Epithelial cell of esophagus (primary cell): ENCODE results near the gene LIPC.

ENCODE experiments used
- DNase-seq: peaks from one replicate; pipeline ENCODE4 v3.0.0; 2010; ENCODE audit warnings: low read depth
- H3K4me3 ChIP-seq: 2 replicates; pipeline ENCODE4 v1.5.1; 2011; ENCODE audit warnings: mild to moderate bottlenecking, low read length, control low read depth
- CTCF ChIP-seq: IDR thresholded peaks from 2 replicates; pipeline ENCODE4 v1.5.1; 2011; ENCODE audit warnings: low read depth, mild to moderate bottlenecking, low read length, control low read depth, inconsistent platforms; ENCODE audit not compliant: insufficient read depth; ENCODE audit errors: missing control alignments

The LIPC gene

GRCh38 chr15:58423205-58423604 lies 8.6 kb upstream of the LIPC start:
- H3K4me3 ChIP-seq = no peak overlapping the region
- no peak for TF ChIP-seq CTCF
- no peak for DNase-seq

DNA sequence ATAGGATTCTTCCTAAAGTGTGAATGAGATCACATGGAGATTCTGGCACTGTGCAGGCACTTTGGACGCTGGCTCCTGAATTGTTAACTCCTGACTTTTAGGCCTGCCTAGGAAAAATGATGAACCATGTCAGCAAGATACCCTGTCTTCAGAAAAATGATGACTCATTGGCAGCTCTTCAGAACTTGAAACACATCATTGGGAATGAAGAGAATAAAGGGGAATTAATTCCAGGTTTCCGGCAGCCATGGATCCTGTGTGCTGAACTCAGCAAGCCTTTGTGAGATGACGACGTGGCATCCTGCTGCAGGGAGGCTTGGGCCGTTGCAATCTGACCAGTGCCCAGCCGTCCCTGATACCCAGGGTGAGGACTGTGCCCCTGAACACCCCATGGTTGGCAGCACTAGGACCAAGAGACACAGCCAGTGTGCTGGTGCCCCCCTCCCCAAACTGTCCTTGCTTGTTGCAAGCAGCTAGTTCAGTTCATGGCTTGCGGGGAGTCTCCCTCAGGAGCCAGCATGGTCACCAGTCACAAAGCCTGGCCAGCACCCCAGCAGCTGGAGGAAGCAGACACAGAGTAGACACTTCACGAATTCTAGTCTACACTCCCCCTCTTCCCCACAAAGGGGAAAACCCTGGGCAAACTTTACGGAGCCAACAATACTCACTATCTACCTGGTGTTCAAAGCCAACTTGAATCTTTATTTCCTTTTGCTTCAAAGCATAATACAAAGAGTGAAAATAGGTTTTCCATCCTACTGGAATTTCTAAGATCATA lies 7.8 kb upstream of the LIPC start:
- H3K4me3 ChIP-seq = no peak overlapping the region
- no peak for DNase-seq
- TF ChIP-seq CTCF = no peak

DNA sequence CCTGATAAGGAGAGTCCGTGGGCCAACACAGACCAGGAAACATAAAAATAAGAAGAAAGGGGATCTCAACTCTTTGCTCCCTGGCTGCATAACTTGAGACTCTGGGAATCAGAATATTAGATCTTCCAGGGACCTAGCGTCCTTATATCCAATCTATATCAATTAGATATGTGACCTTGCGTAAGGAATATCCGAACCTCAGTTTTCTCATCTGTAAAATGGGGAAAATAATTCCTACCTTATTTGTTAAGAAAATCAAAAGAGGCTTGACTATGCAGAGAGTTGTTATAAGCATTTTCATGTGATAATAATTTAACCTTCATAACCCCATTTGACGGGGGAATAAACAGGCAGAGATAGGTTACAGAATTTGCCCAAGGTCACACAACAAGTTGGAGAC lies 7.1 kb upstream of the LIPC start:
- no peak overlapping the region for H3K4me3 ChIP-seq
- TF ChIP-seq CTCF = no peak
- DNase-seq = no peak

DNA sequence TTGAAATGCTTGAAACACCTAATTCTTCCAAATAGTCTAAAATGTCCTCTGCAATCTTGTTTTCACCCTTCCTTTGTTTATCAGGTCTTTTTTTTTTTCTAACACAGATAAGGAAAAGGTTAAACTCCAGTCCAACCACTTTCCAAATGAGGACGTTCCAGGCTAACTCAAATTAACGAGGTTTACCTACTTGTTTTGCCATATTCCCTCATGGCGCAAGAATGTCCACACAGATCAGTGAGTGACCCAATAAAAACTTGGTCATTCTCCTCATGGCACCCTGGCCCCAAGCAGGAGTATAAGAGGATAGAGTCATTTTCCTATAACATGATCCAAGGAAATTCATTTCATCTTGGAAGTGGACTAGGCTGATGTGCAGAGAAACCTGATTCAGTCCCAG lies 6.6 kb upstream of the LIPC start:
- TF ChIP-seq CTCF = no peak
- H3K4me3 ChIP-seq = no peak overlapping the region
- no peak for DNase-seq

DNA sequence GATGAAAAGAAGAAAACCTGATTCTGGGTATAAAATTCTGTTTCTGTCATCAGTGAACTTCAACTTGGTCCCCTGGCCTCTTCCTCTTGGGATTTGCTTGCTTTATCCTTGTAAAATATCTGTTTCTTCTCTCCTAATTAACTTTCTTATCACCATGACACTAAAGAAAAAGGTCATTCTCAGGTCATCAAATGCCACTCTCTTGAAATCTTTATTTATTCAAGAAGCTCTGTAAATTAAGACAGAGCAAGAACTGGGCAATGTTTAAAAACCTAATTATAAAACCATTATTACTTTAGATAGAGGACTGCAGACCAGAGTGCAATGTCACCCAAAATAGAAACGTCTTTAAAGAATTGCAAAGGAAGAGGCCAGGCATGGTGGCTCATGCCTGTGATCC lies 6.0 kb upstream of the LIPC start:
- no peak for DNase-seq
- no peak overlapping the region for H3K4me3 ChIP-seq
- no peak for TF ChIP-seq CTCF

DNA sequence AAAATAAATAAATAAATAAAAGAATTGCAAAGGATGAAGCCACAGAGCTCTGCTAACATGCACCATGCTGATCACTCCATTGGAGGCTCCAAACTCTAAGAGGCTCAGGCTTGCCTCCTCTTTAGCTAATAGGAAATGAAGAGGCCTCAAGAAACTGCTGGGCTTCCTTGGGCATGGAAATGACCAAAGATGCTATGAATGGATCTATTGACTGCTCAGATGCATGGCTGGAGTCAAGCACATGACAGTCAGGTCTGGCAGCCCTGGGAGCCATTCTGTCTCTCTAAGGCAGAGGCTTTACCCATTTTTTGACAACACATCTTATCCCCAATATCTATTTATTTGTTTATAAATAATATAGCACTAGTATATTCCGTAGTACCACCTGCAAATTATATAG lies 5.3 kb upstream of the LIPC start:
- no peak for DNase-seq
- no peak for TF ChIP-seq CTCF
- no peak overlapping the region for H3K4me3 ChIP-seq

DNA sequence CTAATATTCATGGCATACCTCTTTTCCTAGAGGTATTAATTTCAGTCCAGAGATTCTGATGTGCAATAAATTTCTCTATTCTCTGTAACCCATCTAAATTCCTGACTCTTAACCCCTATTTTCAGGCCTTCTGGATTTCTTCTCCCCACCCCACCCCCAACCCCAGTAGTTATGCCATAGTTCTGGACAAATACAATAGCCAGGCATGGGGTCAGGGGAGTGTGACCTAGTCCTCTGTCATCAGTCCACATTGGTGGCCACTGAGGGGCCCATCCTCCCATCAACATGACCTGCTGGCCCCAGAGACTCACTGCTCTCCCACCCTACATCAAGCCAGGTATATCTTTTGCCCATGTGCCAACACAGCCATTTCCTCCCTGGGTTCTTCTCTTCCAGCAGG lies 3.8 kb upstream of the LIPC start:
- no peak overlapping the region for H3K4me3 ChIP-seq
- DNase-seq = no peak
- no peak for TF ChIP-seq CTCF
